H1 (cell line): Measurements from ENCODE around the gene WDR90. TPM values are rescaled to one million over a fixed set of nuclear protein-coding genes. Genes with fewer than 3 reads are reported as not detected.

Experiments
- CTCF ChIA-PET: fragments of 300-600 bp; sonication (Branson Sonifier 250); formaldehyde crosslinking; loops from one replicate; lab custom pipeline; 2021; ENCODE audit not compliant: partially characterized antibody; lab: Charles Lee
- POLR2A ChIA-PET: fragments of 300-600 bp; sonication (Branson Sonifier 250); formaldehyde crosslinking; loops from one replicate; lab custom pipeline; 2021; ENCODE audit warnings: inconsistent platforms; ENCODE audit not compliant: partially characterized antibody; lab: Charles Lee
- DNase-seq, 2 experiments: peaks; one replicate each; pipeline versions ENCODE4 v3.0.0 to v3.0.0-alpha.2; 2010 to 2022; ENCODE audit warnings: low spot score in 2 of 2, low read depth in 1 of 2, mixed read lengths in 1 of 2
- FAIRE-seq: peaks from 2 replicates; lab custom pipeline; 2011; peaks lifted over from hg19 to GRCh38; lab: Jason Lieb, UNC
- H2AFZ ChIP-seq: 2 replicates; pipeline ENCODE4 v1.8.1; 2012; ENCODE audit warnings: low read length, inconsistent platforms
- H2AK5ac ChIP-seq: 2 replicates; pipeline ENCODE4 v1.6.1; 2013; ENCODE audit warnings: low read depth, low read length
- H2BK120ac ChIP-seq: replicated peaks from 2 replicates; pipeline ENCODE3; 2013; ENCODE audit warnings: low read depth, low read length, inconsistent platforms
- H2BK12ac ChIP-seq: 2 replicates; pipeline ENCODE4 v1.6.1; 2013; ENCODE audit warnings: low read depth, low read length
- H2BK15ac ChIP-seq: 2 replicates; pipeline ENCODE4 v1.6.1; 2013; ENCODE audit warnings: low read length
- H2BK20ac ChIP-seq: 2 replicates; pipeline ENCODE4 v1.6.1; 2013; ENCODE audit warnings: low read length
- H2BK5ac ChIP-seq: 2 replicates; pipeline ENCODE4 v1.6.1; 2013; ENCODE audit warnings: low read depth, low read length
- H3K14ac ChIP-seq: 2 replicates; pipeline ENCODE4 v1.6.1; 2013; ENCODE audit warnings: inconsistent platforms; ENCODE audit not compliant: insufficient read length
- H3K18ac ChIP-seq: 2 replicates; pipeline ENCODE4 v1.6.1; 2013; ENCODE audit warnings: low read length; ENCODE audit errors: extremely low read depth
- H3K23ac ChIP-seq: 2 replicates; pipeline ENCODE4 v1.6.1; 2013; ENCODE audit warnings: inconsistent platforms; ENCODE audit not compliant: insufficient read length
- H3K23me2 ChIP-seq: 2 replicates; pipeline ENCODE4 v1.6.1; 2013; ENCODE audit warnings: low read depth, low read length
- H3K27ac ChIP-seq: 2 replicates; pipeline ENCODE4 v1.6.1; 2011; ENCODE audit warnings: low read depth, low read length, inconsistent platforms
- H3K27me3 ChIP-seq, 4 experiments: replicated peaks in 1 of 4; 1 replicate in 1 of 4; 2 replicates in 3 of 4; pipeline versions ENCODE4 v1.6.1 to v1.8.1; 2011 to 2013; ENCODE audit warnings: low read length in 3 of 4, mild to moderate bottlenecking in 3 of 4, inconsistent platforms in 2 of 4, mixed read lengths in 2 of 4, moderate library complexity in 1 of 4; ENCODE audit not compliant: control insufficient read depth in 3 of 4, insufficient read depth in 3 of 4; ENCODE audit errors: extremely low read depth in 1 of 4
- H3K36me3 ChIP-seq, 4 experiments: 2 replicates each; pipeline versions ENCODE4 v1.6.1 to v1.8.1; 2011 to 2013; ENCODE audit warnings: mild to moderate bottlenecking in 4 of 4, low read length in 3 of 4, moderate library complexity in 2 of 4, control low read depth in 1 of 4, inconsistent platforms in 1 of 4; ENCODE audit not compliant: insufficient read depth in 4 of 4, control insufficient read depth in 2 of 4
- H3K4ac ChIP-seq: replicated peaks from 2 replicates; pipeline ENCODE3; 2013; ENCODE audit warnings: low read length, low read depth, mixed read lengths, inconsistent platforms; ENCODE audit not compliant: insufficient read length
- H3K4me1 ChIP-seq, 4 experiments: replicated peaks in 1 of 4; 1 replicate in 1 of 4; 2 replicates in 3 of 4; pipeline versions ENCODE4 v1.6.1 to v1.8.1; 2011 to 2013; ENCODE audit warnings: low read length in 3 of 4, inconsistent platforms in 2 of 4, mixed read lengths in 1 of 4; ENCODE audit not compliant: insufficient read depth in 4 of 4, control insufficient read depth in 3 of 4
- H3K4me2 ChIP-seq, 2 experiments: 2 replicates each; pipeline versions ENCODE4 v1.6.1 to v1.8.1; 2011 to 2013; ENCODE audit warnings: low read depth in 2 of 2, low read length in 2 of 2, control low read depth in 1 of 2, inconsistent platforms in 1 of 2, mild to moderate bottlenecking in 1 of 2; ENCODE audit not compliant: insufficient read depth in 1 of 2
- H3K4me3 ChIP-seq, 4 experiments: fragments of 200-600, 300-600 bp in 1 of 4; sonication (generic), shearing (Covaris generic), sonication (Bioruptor Twin) in 1 of 4; 2 replicates each; pipeline versions ENCODE4 v1.5.1 to v1.8.1; 2011 to 2016; ENCODE audit warnings: low read length in 4 of 4, low read depth in 3 of 4, control low read depth in 2 of 4, inconsistent platforms in 2 of 4, mild to moderate bottlenecking in 2 of 4, mixed read lengths in 1 of 4, moderate library complexity in 1 of 4; ENCODE audit not compliant: insufficient read depth in 2 of 4; ENCODE audit errors: extremely low read depth in 1 of 4
- H3K56ac ChIP-seq: replicated peaks from 2 replicates; pipeline ENCODE3; 2013; ENCODE audit warnings: low read depth, mild to moderate bottlenecking, mixed read lengths, low read length, inconsistent platforms; ENCODE audit not compliant: insufficient read length
- H3K79me1 ChIP-seq: 2 replicates; pipeline ENCODE4 v1.6.1; 2013; ENCODE audit warnings: low read depth, low read length, control low read depth
- H3K79me2 ChIP-seq, 2 experiments: 2 replicates each; pipeline versions ENCODE4 v1.6.1 to v1.8.1; 2012 to 2013; ENCODE audit warnings: low read length in 2 of 2, mild to moderate bottlenecking in 2 of 2, inconsistent platforms in 1 of 2; ENCODE audit not compliant: insufficient read depth in 2 of 2, control insufficient read depth in 1 of 2
- H3K9ac ChIP-seq, 4 experiments: replicated peaks in 1 of 4; 1 replicate in 1 of 4; 2 replicates in 3 of 4; pipeline versions ENCODE4 v1.6.1 to v1.8.1; 2011 to 2013; ENCODE audit warnings: low read depth in 3 of 4, low read length in 3 of 4, control low read depth in 2 of 4, mild to moderate bottlenecking in 2 of 4, moderate library complexity in 2 of 4, inconsistent platforms in 1 of 4; ENCODE audit errors: extremely low read depth in 1 of 4
- H3K9me3 ChIP-seq, 2 experiments: 2 replicates each; pipeline versions ENCODE4 v1.6.1 to v1.8.1; 2012 to 2013; ENCODE audit warnings: mild to moderate bottlenecking in 2 of 2, moderate library complexity in 2 of 2, control low read depth in 1 of 2, inconsistent platforms in 1 of 2, low read depth in 1 of 2, low read length in 1 of 2, mixed read lengths in 1 of 2; ENCODE audit not compliant: insufficient read depth in 2 of 2
- H4K20me1 ChIP-seq, 2 experiments: replicated peaks in 1 of 2; 2 replicates each; pipeline versions ENCODE3 to v1.8.1; 2011 to 2013; ENCODE audit warnings: inconsistent platforms in 2 of 2, low read length in 2 of 2, mild to moderate bottlenecking in 1 of 2; ENCODE audit not compliant: insufficient read depth in 2 of 2, control insufficient read depth in 1 of 2
- H4K5ac ChIP-seq: 2 replicates; pipeline ENCODE4 v1.6.1; 2013; ENCODE audit warnings: low read length, low read depth, mixed read lengths, inconsistent platforms; ENCODE audit not compliant: insufficient read length
- H4K8ac ChIP-seq: 2 replicates; pipeline ENCODE4 v1.8.0; 2013; ENCODE audit warnings: mild to moderate bottlenecking, moderate library complexity, low read length, inconsistent platforms; ENCODE audit not compliant: insufficient read depth; ENCODE audit errors: extremely low read depth
- H4K91ac ChIP-seq: replicated peaks from 2 replicates; pipeline ENCODE3; 2013; ENCODE audit warnings: low read length, mixed read lengths, inconsistent platforms; ENCODE audit not compliant: insufficient read length
- CTCF ChIP-seq, 3 experiments: IDR thresholded peaks; 1 replicate in 2 of 3; 2 replicates in 1 of 3; pipeline versions ENCODE4 v1.5.1 to v1.6.1; 2011; ENCODE audit warnings: low read length in 3 of 3, mild to moderate bottlenecking in 3 of 3, inconsistent platforms in 2 of 3, low read depth in 1 of 3, moderate library complexity in 1 of 3; ENCODE audit not compliant: insufficient read depth in 1 of 3; ENCODE audit errors: control extremely low read depth in 1 of 3
- E2F6 ChIP-seq: IDR thresholded peaks from 2 replicates; pipeline ENCODE4 v1.6.1; 2012; ENCODE audit warnings: inconsistent platforms
- SIN3A ChIP-seq, 2 experiments: IDR thresholded peaks in 1 of 2; conservative IDR thresholded peaks in 1 of 2; 2 replicates each; pipeline ENCODE4 v1.6.1; 2011 to 2012; ENCODE audit warnings: low read length in 2 of 2, improper control_type of control experiment in 1 of 2, low read depth in 1 of 2, mild to moderate bottlenecking in 1 of 2
- USF2 ChIP-seq: IDR thresholded peaks from 2 replicates; pipeline ENCODE4 v1.6.1; 2011; ENCODE audit warnings: low read length, improper control_type of control experiment
- YY1 ChIP-seq: IDR thresholded peaks from 2 replicates; pipeline ENCODE4 v1.6.1; 2011; ENCODE audit warnings: low read depth, mild to moderate bottlenecking, low read length
- ZNF274 ChIP-seq: IDR thresholded peaks from 2 replicates; pipeline ENCODE4 v1.7.0; 2012; ENCODE audit warnings: low read length, borderline replicate concordance; ENCODE audit errors: extremely low read depth
- WGBS, 2 experiments: shearing (Covaris generic) in 1 of 2; methylation state at CpG; one replicate each; pipeline versions ENCODE4 v1.1.6 to v1.1.7; 2013 to 2015; ENCODE audit warnings: low lambda C conversion rate in 2 of 2, mixed read lengths in 2 of 2, inconsistent platforms in 1 of 2, low coverage in 1 of 2, missing lambda C conversion rate in 1 of 2; ENCODE audit not compliant: insufficient replicate concordance in 2 of 2, insufficient coverage in 1 of 2, insufficient read length in 1 of 2; ENCODE audit errors: extremely low coverage in 1 of 2, missing lambda C conversion rate in 1 of 2; 5-methylcytosine and 5-hydroxymethylcytosine counted together
- polyA plus RNA-seq, 7 experiments: library from polyadenylated mRNA; depleted of rRNA in 3 of 7; stranded (reverse) in 5 of 7; unstranded in 2 of 7; fragments of >200 nt in 5 of 7; fragments of 200-250 nt in 2 of 7; gene quantifications; 1 replicate in 5 of 7; 2 replicates in 1 of 7; 4 replicates in 1 of 7; pipeline versions ENCODE4 v1.2.1 to v1.2.3, GENCODE V29; 2011 to 2013; ENCODE audit warnings: missing spikeins in 2 of 7, mixed read lengths in 2 of 7
- total RNA-seq: library from RNA; stranded (reverse); fragmentation: NEBNext Ultra II Directional; extraction: Animal tissue kit (Norgen Biotek cat#: 25700); gene quantifications from 2 replicates; pipeline ENCODE4 v1.2.1, GENCODE V29; 2021

Gene WDR90
- total and polyA plus RNA-seq, 2 of the 8 experiments (the other 6 are each of a cell fraction or from before 2014, with no cell fraction given), result 24.0 to 47.2 TPM

GRCh38 chr16:647173-647902, 1.8 kb upstream of the WDR90 start:
- Histone ChIP-seq H4K91ac (no peak overlapping the region), H3K27me3 (peaks cover 0 to 5% (median 1%) of the 10 kb centered on the region in 4 experiments; a peak in 2 of 7 replicates), H2BK5ac (no peak overlapping the region), H2BK120ac (no peak overlapping the region), H3K79me1 (no peaks in the 10 kb centered on the region; the same call in 1 of the 2 replicates), H3K4me1 (peaks cover 0 to 8% (median 8%) of the 10 kb centered on the region in 4 experiments; a peak in 6 of 7 replicates), H4K20me1 (peaks cover 0 to 7% of the 10 kb centered on the region in 2 experiments), H3K56ac (no peak overlapping the region), H3K36me3 (peaks cover 0 to 4% (median 0%) of the 10 kb centered on the region in 4 experiments; a peak in 1 of 8 replicates), H3K9ac (no peak overlapping the region), H2AK5ac (no peak overlapping the region), H3K23ac (no peak overlapping the region), H3K4me3 (no peak overlapping the region), H2AFZ (no peak overlapping the region), H3K27ac (no peak overlapping the region), H2BK15ac (no peak overlapping the region), H3K18ac (no peak overlapping the region), H3K79me2 (peaks cover 0 to 2% of the 10 kb centered on the region in 2 experiments; a peak in 1 of 4 replicates), H3K23me2 (peaks cover 11% of the 10 kb centered on the region), H3K14ac (no peak overlapping the region), H3K9me3 (no peaks in the 10 kb centered on the region), H2BK20ac (no peak overlapping the region), H4K8ac (no peak overlapping the region), H2BK12ac (no peak overlapping the region), H3K4me2 (no peak overlapping the region; a peak in 1 of 4 replicates), H4K5ac (no peak overlapping the region), H3K4ac (no peak overlapping the region)
- WGBS, 2 experiments, result 93% methylated on average over 22 of the region's 25 CpGs; no CpG with 5 or more reads in 1 of the 2 experiments
- ChIA-PET CTCF (interaction anchor here (0.7 to 7.9 kb wide), 20 partner anchors 9 to 248 kb away, joined by 3 to 104 read pairs (median 6); partner anchors contain the start of genes JMJD8, METTL26, NHLRC4 and RHBDL1), POLR2A (interaction anchor here (0.8 to 2.9 kb wide), 14 partner anchors 8 to 276 kb away, joined by 3 to 14 read pairs (median 4); partner anchors contain the start of genes METTL26, MRPL28, RHBDL1 and RHOT2)
- DNase-seq (no peak), FAIRE-seq (no peak)
- TF ChIP-seq E2F6 (no peak), YY1 (no peak), ZNF274 (no peak), CTCF (IDR thresholded peaks at IDR 0.05; ENCODE audit: control extremely low read depth in 1 of 3, insufficient read depth in 1 of 3, low read depth in 1 of 3, low read length in 3 of 3) (no peak), SIN3A (conservative IDR thresholded peaks at IDR 0.05 in 1 of 2, IDR thresholded peaks at IDR 0.05 in 1 of 2; ENCODE audit: low read depth in 1 of 2, low read length in 2 of 2) (no peak), USF2 (no peak)
